Tongue (tissue), 2 donors: ENCODE data around the gene SHC3. TPM values are rescaled to one million over a fixed set of nuclear protein-coding genes. Genes with fewer than 3 reads are reported as not detected.

ENCODE experiments used
- DNase-seq: peaks from one replicate; pipeline ENCODE4 v3.0.0-alpha.2; 2015
- total RNA-seq: library from RNA; depleted of rRNA; stranded (reverse); fragments of >200 nt; gene quantifications from one replicate; pipeline ENCODE4 v1.2.3, GENCODE V29; 2014

The SHC3 gene
- total RNA-seq, 1 donor from 2014 or later = 1.1 TPM

DNA sequence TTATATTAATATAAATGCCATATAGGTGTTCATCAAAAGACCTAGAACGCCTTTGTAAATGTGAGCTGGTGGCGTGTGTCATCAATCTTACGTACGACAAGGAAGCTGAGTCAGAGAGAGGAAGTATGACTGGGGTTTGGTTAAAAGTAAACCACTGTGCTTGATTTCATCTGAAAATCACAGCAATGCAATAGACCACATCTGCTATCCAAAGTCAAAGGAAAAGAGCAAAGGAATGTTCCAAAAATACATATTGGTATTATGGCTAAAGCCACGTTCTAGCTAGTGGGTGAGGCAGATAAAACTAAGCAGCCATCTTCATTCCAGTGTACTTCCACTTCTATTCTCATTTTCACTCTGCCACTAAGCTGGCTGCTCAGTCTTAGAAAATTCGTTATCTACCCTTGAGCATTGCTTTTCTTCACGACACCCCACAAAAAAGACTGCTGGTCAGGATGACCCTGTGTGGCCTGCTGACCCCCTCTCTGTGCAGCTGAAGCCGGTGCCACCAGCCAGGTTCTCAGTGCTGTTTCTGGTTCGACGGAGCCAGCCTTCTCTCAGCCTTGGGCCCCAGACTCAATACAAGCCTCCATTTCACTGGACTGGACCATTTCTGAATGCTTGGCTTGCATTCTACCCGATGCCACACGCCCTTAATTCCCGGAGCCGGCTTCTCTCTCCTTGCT, 23.8 kb downstream of the SHC3 start:
- DNase-seq = no peak

DNA sequence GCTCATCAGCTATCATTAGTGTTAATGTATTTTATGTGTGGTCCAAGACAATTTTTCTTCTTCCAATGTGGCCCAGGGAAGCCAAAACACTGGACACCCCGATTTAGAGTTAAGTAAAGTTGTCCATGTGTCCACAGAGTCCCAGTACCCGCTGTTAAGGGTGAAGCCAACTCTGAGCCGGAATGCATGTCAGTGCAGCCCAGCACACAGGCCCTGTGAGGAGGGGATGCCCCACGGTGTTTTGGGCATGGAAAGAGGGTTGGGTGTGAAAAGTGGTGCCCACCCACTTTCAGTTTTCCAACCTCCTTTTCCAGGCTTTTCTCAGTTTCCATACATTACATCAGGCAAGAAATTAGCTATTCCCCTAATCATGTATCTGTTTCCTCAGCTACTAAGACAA, 24.4 kb downstream of the SHC3 start:
- DNase-seq = no peak

DNA sequence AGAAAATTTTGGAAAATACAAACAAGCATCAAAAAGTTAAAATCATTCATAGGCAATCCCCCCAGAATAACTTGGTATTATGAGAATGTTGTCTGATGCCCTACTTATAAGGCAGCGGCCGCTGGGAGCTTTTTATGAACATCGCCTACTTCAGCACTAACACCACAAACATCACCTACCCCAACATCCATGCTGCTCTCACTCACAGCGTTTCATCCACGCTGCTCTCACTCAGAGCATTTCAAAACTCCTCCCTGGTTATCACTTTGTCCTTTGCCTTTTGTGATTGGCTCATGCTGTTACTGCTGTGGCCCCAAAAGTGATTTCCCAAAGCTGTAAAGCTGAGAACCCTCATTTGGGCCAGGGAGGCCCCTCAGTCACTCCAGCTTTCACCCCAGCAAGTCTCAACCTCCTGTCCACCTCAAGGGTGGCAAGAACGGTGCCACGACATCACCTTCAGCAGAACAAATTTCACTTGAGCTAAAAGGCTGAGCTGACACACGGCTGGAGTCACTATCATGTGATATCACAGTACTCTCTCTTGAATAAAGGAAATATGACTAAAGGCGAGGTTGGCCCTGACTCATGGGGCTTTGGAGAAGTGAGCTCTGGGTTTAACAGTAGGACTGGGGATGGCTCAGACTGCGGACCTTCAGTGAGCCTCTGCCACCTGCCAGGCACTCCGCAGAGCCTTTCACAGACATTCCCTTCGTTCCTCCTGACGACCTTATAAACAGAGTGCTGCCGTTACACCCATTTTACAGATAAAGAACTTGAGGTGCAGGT, 25.2 kb downstream of the SHC3 start:
- DNase-seq = no peak

DNA sequence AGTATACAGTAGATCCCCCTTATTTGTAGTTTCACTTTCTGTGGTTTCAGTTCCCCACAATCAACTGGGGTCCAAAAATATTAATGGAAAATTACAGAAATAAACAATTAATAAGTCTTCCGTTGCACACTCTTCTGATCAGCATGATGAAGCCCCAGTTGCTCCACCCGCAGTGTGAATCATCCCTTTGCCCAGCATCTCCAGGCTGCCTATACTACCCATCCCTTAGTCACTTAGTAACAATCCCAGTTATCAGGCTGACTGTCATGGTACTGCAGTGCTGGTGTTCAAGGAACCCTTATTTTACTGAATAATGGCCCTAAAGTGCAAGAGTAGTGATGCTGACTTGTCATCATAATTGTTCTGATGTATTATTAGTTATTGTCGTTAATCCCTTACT, 28.9 kb downstream of the SHC3 start:
- no peak for DNase-seq

DNA sequence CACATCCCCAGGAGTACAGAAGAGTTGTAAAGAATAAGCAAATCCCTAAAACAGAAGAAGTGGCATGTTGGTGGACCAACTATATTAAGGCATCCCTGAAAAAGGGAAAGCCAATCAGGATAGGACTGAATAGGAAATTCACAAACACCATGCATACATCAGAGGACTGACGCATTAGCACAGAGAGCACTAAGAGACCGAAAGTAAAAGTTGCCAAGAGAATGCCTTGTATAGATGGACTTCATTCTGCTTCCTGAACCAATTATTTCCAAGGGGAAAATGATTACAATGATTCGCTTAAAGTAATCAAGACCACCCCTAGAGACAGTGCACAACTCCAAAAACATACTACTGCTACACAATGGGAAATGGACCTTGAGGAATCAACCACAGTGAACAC, 33.5 kb downstream of the SHC3 start:
- no peak for DNase-seq

DNA sequence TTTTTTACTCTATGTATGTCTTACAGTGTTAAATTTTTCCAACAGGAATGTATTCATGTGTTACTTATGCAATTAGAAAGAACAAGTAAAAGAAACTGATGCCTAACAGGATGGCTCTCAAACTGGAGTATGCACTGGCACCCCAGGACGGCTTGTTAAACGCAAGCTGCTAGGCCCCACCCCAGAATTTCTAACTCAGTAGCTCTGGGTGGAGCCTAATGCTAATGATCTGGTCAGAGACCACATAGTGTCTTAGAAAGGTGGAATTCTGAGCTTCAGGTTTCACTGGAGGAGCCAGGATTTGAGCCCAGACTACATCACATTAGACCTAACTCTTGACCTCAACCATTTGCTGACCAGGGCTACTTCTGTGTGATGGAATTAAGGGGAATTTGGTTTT, 34.4 kb downstream of the SHC3 start:
- DNase-seq = no peak

DNA sequence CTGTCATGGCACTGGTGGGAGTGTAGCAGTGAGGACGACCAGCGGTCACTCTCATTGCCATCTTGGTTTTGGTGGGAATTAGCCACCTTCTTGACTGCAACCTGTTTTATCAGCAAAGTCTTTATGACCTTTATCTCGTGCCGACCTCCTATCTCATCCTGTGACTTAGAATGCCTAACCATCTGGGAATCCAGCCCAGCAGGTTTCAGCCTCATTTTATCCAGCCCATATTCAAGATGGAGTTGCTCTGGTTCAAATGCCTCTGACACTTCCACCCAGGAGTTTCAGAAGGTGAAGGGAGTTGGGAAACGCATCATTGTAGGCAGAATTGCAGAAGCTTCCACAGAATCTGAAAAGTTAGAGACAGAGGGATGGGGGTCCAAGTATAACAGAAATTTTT, 35.4 kb downstream of the SHC3 start:
- no peak for DNase-seq

DNA sequence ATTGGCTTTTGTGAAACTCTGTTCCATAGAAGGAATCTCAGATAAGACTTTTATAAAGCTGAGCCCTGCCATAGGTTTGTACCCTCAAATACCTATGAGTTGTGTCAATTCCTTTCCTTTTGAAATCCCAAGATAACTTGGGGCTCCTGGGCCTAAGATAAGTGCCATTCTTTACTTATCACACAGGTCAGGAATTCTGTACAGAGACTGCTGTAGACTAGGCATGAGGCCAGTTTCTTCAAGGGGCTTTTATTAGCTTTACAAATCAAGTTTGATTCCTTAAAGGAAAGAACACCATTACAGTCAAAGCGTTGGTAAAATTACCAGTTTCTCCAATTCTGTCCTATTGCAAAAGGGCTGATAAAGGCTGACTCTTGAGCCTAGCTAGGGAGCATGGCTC, 39.2 kb downstream of the SHC3 start:
- DNase-seq = no peak

DNA sequence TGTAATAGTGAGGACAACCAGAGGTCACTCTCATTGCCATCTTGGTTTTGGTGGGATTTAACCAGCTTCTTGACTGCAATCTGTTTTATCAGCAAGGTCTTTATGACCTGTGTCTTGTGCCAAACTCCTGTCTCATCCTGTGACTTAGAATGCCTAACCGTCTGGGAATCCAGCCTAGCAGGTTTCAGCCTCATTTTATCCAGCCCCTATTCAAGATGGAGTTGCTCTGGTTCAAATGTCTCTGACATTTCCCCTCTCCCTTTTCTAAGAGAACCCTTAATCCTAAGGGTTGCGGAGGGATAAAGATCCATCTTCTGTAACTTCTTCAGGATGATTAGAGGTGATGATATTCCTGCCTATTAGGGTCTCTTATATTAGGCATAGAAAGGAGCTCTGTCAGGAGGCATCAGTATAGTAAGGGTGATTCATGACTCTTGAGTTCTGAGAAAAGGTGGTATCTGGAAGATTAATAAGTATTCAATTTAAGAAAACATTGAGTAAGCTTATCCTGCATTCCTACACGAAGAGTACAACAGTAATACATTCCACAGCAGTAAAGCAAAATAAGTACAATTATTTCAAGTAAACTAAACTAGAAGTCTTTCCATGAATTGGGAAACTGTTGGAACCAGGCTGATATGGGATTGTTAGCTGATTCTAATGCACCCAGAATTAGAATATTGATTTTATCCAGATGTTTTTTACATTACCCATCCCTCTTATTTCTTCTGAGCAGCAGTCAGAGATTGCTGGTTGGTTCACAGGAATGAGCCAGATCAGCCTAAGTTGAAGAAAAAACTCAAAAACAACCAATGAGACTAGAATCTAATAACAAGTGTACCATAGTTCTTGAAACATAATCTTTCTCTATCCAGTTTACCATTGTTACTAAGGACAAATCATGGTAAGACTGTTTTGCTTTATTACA, 39.9 kb downstream of the SHC3 start:
- no peak for DNase-seq

DNA sequence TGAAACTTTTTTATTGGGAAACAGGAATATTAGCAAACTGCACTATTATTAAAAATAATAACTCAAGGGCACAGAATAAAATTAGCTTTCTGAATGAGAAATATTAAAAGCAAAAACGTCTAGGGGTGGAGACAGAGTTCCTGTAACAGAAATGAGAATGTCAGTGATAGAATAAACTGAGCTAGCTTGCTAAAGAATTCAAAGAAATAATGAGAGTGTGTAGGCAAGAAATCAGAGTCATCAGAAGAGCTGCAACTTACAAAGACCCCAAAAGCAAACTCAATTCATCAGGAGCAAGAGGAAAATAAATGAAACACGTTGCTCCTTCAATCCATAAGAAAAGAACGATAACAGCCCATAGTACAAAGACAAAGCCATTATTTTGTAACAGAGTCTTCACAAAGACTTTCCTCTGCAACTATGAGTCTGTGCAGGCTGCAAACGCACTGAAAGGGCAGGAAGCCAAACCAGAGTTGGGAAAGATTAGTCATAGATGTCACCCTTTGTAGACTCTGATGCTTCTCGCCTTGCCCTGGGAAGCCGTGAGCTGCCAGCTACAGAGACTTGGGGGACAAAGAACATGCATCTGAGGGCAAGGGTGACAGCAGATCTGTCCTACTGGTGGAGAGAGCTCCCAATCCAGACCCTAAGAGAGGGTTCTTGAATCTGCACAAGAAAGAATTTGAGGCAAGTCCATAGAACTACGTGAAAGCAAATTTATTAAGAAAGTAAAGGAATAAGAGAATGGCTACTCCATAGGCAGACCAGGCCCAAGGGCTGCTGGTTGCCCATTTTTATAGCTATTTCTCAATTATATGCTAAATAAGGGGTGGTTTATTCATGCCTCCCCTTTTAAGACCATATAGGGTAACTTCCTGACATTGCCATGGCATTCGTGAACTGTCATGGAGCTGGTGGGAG, 40.8 kb downstream of the SHC3 start:
- peak; percentile 52 for DNase-seq

DNA sequence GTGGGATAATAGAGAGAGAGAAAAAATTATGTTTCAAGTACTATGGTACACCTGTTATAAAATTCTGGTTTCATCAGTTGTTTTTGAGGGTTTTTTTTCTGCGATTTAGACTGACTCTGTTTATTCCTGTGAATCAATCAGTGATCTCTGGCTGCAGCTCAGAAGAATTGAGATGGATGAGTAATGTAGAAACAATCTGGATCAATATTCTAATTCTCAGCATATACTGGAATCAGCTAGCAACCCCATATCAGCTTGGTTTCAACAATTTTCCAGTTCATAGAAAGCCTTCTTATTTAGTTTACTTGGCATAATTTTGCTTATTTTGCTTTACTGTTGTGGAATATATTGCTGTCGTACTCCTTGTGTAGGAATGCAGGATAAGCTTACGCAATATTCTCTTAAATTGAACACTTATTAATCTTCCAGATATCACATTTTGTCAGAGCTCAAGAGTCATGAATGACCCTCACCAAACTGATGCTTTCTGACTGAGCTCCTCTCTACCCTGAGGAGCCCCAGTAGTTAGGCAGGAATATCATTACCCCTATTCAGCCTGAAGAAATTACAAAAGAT, 42.9 kb downstream of the SHC3 start:
- DNase-seq = no peak

DNA sequence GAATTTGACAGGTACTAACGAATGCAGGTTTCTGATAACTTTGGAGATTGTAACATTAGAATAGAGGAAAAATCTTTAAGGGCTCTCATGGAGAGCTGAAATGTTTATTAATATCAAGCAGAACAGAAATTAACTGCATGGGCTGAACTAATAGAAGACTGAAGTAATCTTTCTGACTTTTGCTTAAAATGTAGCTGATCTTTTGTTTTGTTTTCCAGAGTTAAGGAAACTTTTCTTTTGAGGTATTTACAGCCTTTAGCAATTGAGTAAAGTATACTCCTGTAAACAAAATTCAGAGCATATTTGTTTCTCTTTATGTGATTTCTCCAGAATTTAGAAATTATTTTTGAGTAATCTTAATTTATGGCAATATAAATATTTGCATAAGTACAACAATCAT, 43.9 kb downstream of the SHC3 start:
- DNase-seq = no peak

DNA sequence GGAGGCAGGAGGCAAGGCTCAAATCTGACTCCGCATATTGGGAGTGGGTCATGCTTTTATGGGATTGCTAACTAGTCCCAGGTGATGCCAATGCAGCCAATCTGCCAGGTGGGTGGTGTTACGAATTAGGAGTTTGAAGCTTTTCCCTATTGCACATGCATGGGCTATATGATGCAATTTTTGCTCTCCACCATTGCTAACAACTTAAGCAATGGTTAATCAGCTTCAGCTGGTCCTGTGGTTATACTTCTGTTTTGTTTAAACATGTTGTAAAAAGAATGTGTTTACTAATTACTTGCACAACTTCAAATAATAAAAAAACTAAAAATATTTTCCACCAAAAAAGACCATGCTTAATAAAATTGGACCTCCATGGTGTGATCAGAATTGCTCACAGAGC, 55.7 kb downstream of the SHC3 start:
- no peak for DNase-seq

DNA sequence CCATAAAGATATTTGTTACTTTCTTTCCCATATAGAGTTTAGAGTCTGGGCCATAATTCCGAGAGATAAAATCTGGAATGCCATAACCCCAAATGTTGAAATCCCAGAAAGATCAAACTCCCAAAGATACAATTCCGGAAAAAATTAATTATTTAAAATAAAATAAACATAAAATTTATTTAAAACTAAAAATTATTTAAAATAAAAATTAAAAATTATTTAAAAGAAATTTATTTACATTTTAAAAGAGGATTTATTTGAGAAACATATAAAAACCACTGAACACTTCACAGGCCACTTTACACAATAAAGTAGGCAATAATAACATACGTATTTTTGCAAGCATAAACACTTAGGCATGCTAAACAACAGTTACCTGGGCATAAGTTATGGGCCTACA, 57.9 kb downstream of the SHC3 start:
- DNase-seq = no peak

DNA sequence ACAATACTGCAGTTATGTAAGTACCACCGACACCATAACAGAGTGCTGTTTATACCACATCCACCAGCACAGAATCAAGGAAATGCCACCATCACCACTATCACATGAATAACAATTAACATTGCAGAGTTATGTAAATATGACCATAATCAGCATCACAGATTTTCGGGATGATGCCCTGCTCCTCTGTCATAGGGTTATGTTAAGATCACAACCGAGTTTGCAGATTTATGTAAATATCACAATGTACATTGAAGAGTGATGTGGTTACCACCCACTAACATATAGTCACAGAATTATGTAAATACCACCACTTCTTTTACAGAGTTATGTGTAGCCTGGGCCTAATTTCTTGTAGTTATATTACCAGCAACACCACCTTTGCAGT, 61.8 kb downstream of the SHC3 start:
- DNase-seq = no peak

DNA sequence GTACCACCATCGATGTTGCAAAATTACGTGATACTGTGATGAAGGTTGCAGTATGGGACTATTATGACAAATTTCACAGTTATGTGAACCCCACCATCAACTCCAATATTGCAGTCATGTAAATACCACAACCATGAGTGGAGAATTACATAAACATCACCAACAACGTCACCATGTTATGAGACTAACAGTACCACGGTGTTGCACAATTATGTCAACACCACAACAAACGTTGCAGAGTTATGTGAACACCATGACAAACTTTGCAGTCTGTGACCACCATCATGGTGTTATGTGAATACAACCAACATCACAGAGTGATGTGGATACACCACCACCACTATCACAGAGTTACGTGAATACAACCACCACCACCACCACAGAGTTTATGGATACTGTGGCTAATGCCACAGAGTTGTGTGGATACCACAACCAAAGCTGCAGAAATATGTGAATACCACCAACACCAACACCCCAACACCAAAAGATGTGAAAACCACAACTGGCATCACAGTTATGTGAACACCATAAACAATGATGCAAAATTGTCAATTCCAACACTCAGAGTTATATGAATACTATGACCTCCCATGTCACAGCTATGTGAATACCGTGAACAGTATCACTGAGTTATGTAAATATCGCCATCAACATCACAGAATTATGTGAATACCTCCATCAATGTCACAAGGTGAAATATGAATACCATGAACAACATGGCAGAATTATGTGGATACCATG, 62.4 kb downstream of the SHC3 start:
- DNase-seq = no peak

DNA sequence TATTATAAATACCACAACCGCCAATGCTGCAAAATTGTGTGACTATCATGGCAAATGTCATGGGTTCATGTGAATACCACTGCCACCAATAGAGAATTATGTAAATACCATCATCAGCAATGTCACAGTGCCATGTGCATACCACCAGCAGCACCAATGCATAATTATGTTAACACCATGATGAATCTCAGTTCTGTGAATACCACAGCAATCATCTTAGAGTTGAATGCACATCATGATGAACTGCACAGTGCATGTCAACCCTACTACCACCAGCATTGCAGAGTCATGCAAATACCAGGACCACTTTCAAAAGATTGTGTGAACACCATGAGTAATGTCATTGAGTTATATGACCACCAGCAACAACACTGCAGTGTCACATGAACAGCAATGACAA, 63.2 kb downstream of the SHC3 start:
- no peak for DNase-seq

DNA sequence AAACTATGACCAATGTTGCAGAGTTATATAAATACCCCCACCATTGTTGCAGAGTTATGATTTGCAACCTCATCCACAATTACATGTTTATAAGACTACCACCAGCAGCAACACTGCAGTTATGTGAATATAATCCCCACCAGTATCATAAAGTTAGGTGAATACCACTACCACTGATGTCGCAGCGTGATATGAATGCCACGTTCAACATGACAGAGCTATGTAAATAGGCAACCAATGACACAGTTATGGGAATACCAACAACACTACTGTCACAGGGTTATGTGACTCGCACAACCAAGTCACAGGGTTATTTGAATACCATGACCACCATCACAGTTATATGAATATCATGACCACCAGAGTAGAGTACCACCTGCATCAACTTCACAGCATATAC, 63.9 kb downstream of the SHC3 start:
- DNase-seq = no peak

DNA sequence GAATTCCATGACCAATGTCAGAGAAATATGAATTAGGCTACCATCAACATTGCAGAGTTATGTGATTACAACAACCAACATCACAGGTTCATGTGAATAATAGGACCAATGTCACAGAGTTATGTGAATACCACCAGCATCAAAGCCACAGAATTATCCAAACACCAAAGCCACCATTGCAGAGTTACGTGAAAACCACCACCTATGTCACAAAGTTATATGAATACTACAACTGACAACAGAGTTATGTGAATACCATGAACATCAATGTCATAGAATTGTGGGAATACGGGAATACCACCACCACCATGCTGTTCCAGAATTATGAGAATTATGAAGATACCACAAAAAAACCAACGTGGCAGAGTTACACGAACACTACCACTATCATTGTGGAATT, 64.8 kb downstream of the SHC3 start:
- DNase-seq = no peak

DNA sequence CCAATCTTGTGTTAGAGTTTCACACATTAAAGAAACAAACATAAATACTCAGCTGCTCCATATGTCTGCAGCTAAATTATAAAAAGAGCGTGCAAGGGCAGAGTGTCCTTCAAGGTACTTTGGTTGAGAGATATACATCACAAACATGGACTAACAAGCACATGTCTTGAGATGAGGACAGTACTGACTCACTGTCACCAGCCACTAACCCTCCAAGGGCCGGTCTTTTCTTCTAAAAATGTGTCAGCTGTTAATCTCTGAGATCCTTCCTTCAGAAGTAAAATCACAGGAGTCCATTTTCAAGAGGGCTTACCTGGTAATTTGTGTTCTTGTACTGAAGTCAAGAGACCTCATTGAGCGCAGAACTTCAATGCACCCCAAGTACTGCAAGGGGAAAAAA, 66.4 kb downstream of the SHC3 start:
- no peak for DNase-seq

DNA sequence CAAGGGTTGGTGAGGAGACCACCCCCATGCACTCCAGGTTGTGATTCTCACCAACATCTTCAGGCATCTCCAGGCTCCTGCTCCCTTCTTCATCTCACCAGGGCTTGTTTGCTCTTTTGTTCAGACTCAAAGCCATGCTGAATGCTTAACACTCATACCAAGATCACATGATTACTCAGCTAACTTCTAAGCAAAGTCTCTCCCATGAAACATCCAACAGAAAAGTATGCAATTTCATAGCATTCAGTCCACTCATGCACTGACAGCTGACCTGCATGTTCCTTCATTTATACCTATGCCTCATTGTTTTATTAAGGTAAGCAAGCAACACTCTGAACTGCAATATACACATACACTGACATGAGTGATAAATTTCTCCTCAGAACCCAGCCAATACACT, 69.0 kb downstream of the SHC3 start:
- DNase-seq = no peak
